Measurements from ENCODE around the gene D2HGDH. TPM values are rescaled to one million over a fixed set of nuclear protein-coding genes. Genes with fewer than 3 reads are reported as not detected.
"Not testable (repeated sequence)": the region's sequence is repeated elsewhere in the genome, so short reads cannot be mapped to it uniquely, and the experiment has no call there.

The D2HGDH gene
- total RNA-seq, 8 experiments from 2014 or later: 4.2 to 38.7 (median 6.6) TPM

GRCh38 chr2:241797441-241798080, 63.1 kb downstream of the D2HGDH start:
- H3K4me1 ChIP-seq (replicated peaks in 1 of 2): peaks cover 9 to 11% of the 10 kb centered on the region in 2 donors
- in situ Hi-C loops (cut with MboI; ENCODE audit: low pct_unique_long_range_greater_than_20kb in 2 of 9, low sequenced_read_pairs in 9 of 9, unreplicated experiment in 9 of 9): no loop called here
- no peak overlapping the region for H3K4me3 ChIP-seq
- 14 to 100% (median 69%) methylated on average over 1 to 9 of the region's 19 CpGs; no CpG with 5 or more reads in 2 of the 10 experiments for WGBS, 10 experiments
- H3K27ac ChIP-seq: no peak overlapping the region
- peak in 5 of 8 experiments; percentile 1 to 57 (median 25) for ATAC-seq (replicated peaks in 6 of 8)

- Histone ChIP-seq H3K4me3 (no peak overlapping the region), H3K4me1 (replicated peaks in 1 of 2) (peaks cover 15 to 17% of the 10 kb centered on the region in 2 donors), H3K27ac (no peak overlapping the region)
- WGBS, 10 experiments: no CpG with 5 or more reads among the region's 14 CpGs
- in situ Hi-C loops (cut with MboI; ENCODE audit: low pct_unique_long_range_greater_than_20kb in 2 of 9, low sequenced_read_pairs in 9 of 9, unreplicated experiment in 9 of 9): no loop called here
- ATAC-seq (replicated peaks in 6 of 8): peak; percentile 24 to 65 (median 50)
These were observed 63.7 kb downstream of the D2HGDH start for GRCh38 chr2:241798081-241798630.

GRCh38 chr2:241798631-241799521, 64.4 kb downstream of the D2HGDH start:
- peaks cover 20 to 25% of the 10 kb centered on the region in 2 donors for H3K4me1 ChIP-seq (replicated peaks in 1 of 2)
- no peak overlapping the region for H3K27ac ChIP-seq
- no peak for ATAC-seq (replicated peaks in 6 of 8)
- H3K4me3 ChIP-seq: no peak overlapping the region
- 80 to 100% (median 100%) methylated on average over 1 to 2 of the region's 21 CpGs; no CpG with 5 or more reads in 7 of the 10 experiments for WGBS, 10 experiments
- in situ Hi-C loops (cut with MboI; ENCODE audit: low pct_unique_long_range_greater_than_20kb in 2 of 9, low sequenced_read_pairs in 9 of 9, unreplicated experiment in 9 of 9): no loop called here

GRCh38 chr2:241799522-241800197, 65.2 kb downstream of the D2HGDH start:
- Histone ChIP-seq H3K4me3 (no peak overlapping the region), H3K4me1 (replicated peaks in 1 of 2) (peaks cover 28 to 32% of the 10 kb centered on the region in 2 donors), H3K27ac (no peak overlapping the region)
- WGBS, 10 experiments: 60 to 67% methylated on average over 1 of the region's 10 CpGs; no CpG with 5 or more reads in 8 of the 10 experiments
- in situ Hi-C loops (cut with MboI; ENCODE audit: low pct_unique_long_range_greater_than_20kb in 2 of 9, low sequenced_read_pairs in 9 of 9, unreplicated experiment in 9 of 9): no loop called here
- no peak for ATAC-seq (replicated peaks in 6 of 8)

GRCh38 chr2:241800198-241800903, 65.9 kb downstream of the D2HGDH start:
- in situ Hi-C loops (cut with MboI; ENCODE audit: low pct_unique_long_range_greater_than_20kb in 2 of 9, low sequenced_read_pairs in 9 of 9, unreplicated experiment in 9 of 9); H3K27ac ChIP-seq; ATAC-seq (replicated peaks in 6 of 8); H3K4me3 ChIP-seq: not testable (repeated sequence)
- H3K4me1 ChIP-seq (replicated peaks in 1 of 2): peaks cover 30 to 35% of the 10 kb centered on the region in 2 donors
- 68 to 88% (median 84%) methylated on average over 5 to 14 of the region's 35 CpGs; no CpG with 5 or more reads in 7 of the 10 experiments for WGBS, 10 experiments

GRCh38 chr2:241801611-241802420, 67.4 kb downstream of the D2HGDH start:
- in situ Hi-C loops (cut with MboI; ENCODE audit: low pct_unique_long_range_greater_than_20kb in 2 of 9, low sequenced_read_pairs in 9 of 9, unreplicated experiment in 9 of 9): no loop called here
- H3K4me3 ChIP-seq: no peak overlapping the region
- no peak overlapping the region for H3K27ac ChIP-seq
- peaks cover 30 to 35% of the 10 kb centered on the region in 2 donors for H3K4me1 ChIP-seq (replicated peaks in 1 of 2)
- WGBS, 10 experiments: 80 to 100% (median 87%) methylated on average over 1 to 7 of the region's 44 CpGs; no CpG with 5 or more reads in 6 of the 10 experiments
- peak in 2 of 8 experiments; percentile 21 to 23 for ATAC-seq (replicated peaks in 6 of 8)

- ATAC-seq (replicated peaks in 6 of 8): no peak
These were observed 68.2 kb downstream of the D2HGDH start for GRCh38 chr2:241802421-241803318.

GRCh38 chr2:241803387-241804325, 69.2 kb downstream of the D2HGDH start:
- in situ Hi-C loops (cut with MboI; ENCODE audit: low pct_unique_long_range_greater_than_20kb in 2 of 9, low sequenced_read_pairs in 9 of 9, unreplicated experiment in 9 of 9): no loop called here
- H3K4me1 ChIP-seq (replicated peaks in 1 of 2): peaks cover 30 to 36% of the 10 kb centered on the region in 2 donors
- peak overlapping the region in 4 of 5 donors; percentile 1 to 22 (median 18) for H3K4me3 ChIP-seq
- 0 to 33% (median 13%) methylated on average over 1 to 16 of the region's 109 CpGs; no CpG with 5 or more reads in 5 of the 10 experiments for WGBS, 10 experiments
- ATAC-seq (replicated peaks in 6 of 8): peak; percentile 66 to 94 (median 80)
- peak overlapping the region; percentile 49 to 87 for H3K27ac ChIP-seq

More at GRCh38 chr2:241802421-241803318, 68.2 kb downstream of the D2HGDH start:
- in situ Hi-C loops (cut with MboI; ENCODE audit: low pct_unique_long_range_greater_than_20kb in 2 of 9, low sequenced_read_pairs in 9 of 9, unreplicated experiment in 9 of 9): no loop called here
- no peak overlapping the region for H3K4me3 ChIP-seq
- H3K27ac ChIP-seq: no peak overlapping the region
- H3K4me1 ChIP-seq (replicated peaks in 1 of 2): peaks cover 30 to 35% of the 10 kb centered on the region in 2 donors
- 65 to 82% (median 76%) methylated on average over 2 to 11 of the region's 32 CpGs; no CpG with 5 or more reads in 6 of the 10 experiments for WGBS, 10 experiments

- peak in 6 of 8 experiments; percentile 16 to 71 (median 64) for ATAC-seq (replicated peaks in 6 of 8)
These were observed 70.1 kb downstream of the D2HGDH start for GRCh38 chr2:241804326-241805229.

More at GRCh38 chr2:241804326-241805229, 70.1 kb downstream of the D2HGDH start:
- Histone ChIP-seq H3K4me1 (replicated peaks in 1 of 2) (peaks cover 30 to 36% of the 10 kb centered on the region in 2 donors), H3K27ac (peak overlapping the region; percentile 49 to 87), H3K4me3 (peak overlapping the region in 2 of 5 donors; percentile 21 to 22)
- WGBS, 10 experiments: 19 to 60% (median 23%) methylated on average over 2 to 5 of the region's 35 CpGs; no CpG with 5 or more reads in 4 of the 10 experiments
- in situ Hi-C loops (cut with MboI; ENCODE audit: low pct_unique_long_range_greater_than_20kb in 2 of 9, low sequenced_read_pairs in 9 of 9, unreplicated experiment in 9 of 9): no loop called here

Data from motor neuron (in vitro differentiated cells).